Pons (tissue), 1 donor: ENCODE measurements around the gene ARHGAP4.

Source experiments
- DNase-seq: peaks from one replicate; pipeline ENCODE4 v3.0.0-alpha.2; 2016; ENCODE audit warnings: low spot score

Gene ARHGAP4

GRCh38 chrX:153925739-153926551, at the start of gene ARHGAP4:
Gene ARHGAP4, minus strand, starts transcription at chrX:153926264. Its CDS starts 62 bp downstream, at chrX:153926202.
- DNase-seq = no peak

GRCh38 chrX:153974726-153975286, 48.7 kb upstream of the ARHGAP4 start:
- no peak for DNase-seq

- DNase-seq = no peak
Observed at GRCh38 chrX:153974003-153974725, 48.1 kb upstream of the ARHGAP4 start.

- peak; percentile 22 for DNase-seq
Observed at GRCh38 chrX:153973127-153974002, 47.3 kb upstream of the ARHGAP4 start.

GRCh38 chrX:153972368-153973126, 46.5 kb upstream of the ARHGAP4 start, which contains the start of gene TMEM187:
Gene TMEM187, plus strand, starts transcription at chrX:153972754. Its CDS starts 9,309 bp downstream, at chrX:153982063.
- peak; percentile 76 for DNase-seq

- DNase-seq = peak; percentile 83
Observed at GRCh38 chrX:153971450-153972367, 45.6 kb upstream of the ARHGAP4 start, which contains the start of gene HCFC1. Gene HCFC1, minus strand, starts transcription at chrX:153971818. Its CDS starts 978 bp downstream, at chrX:153970840.

- DNase-seq = peak; percentile 83
Observed at GRCh38 chrX:153971124-153971449, 45.0 kb upstream of the ARHGAP4 start.

GRCh38 chrX:153970357-153971123, 44.5 kb upstream of the ARHGAP4 start:
- peak; percentile 70 for DNase-seq

GRCh38 chrX:153969904-153970356, 43.9 kb upstream of the ARHGAP4 start:
- peak; percentile 57 for DNase-seq

GRCh38 chrX:153969125-153969903, 43.2 kb upstream of the ARHGAP4 start:
- no peak for DNase-seq

GRCh38 chrX:153968754-153969124, 42.7 kb upstream of the ARHGAP4 start:
- peak; percentile 4 for DNase-seq

GRCh38 chrX:153968255-153968654, 42.2 kb upstream of the ARHGAP4 start:
- no peak for DNase-seq

GRCh38 chrX:153967536-153968224, 41.6 kb upstream of the ARHGAP4 start:
- no peak for DNase-seq

- DNase-seq = no peak
Observed at GRCh38 chrX:153966841-153967535, 40.9 kb upstream of the ARHGAP4 start.

- DNase-seq = peak; percentile 7
Observed at GRCh38 chrX:153966283-153966688, 40.2 kb upstream of the ARHGAP4 start.

GRCh38 chrX:153965406-153965805, 39.3 kb upstream of the ARHGAP4 start:
- DNase-seq = no peak

GRCh38 chrX:153964105-153964504, 38.0 kb upstream of the ARHGAP4 start:
- DNase-seq = no peak
